Forelimb muscle (tissue), 1 donor: ENCODE results near the gene NADK. TPM values are rescaled to one million over a fixed set of nuclear protein-coding genes. Genes with fewer than 3 reads are reported as not detected.
"Not testable (repeated sequence)": the region's sequence is repeated elsewhere in the genome, so short reads cannot be mapped to it uniquely, and the experiment has no call there.

Experiments
- DNase-seq: peaks from one replicate; pipeline ENCODE4 v3.0.0-alpha.2; 2013; ENCODE audit warnings: low read depth
- polyA plus RNA-seq: library from polyadenylated mRNA; unstranded; fragments of 120-200 nt; gene quantifications from one replicate; pipeline ENCODE4 v1.2.1, GENCODE V29; 2013; ENCODE audit not compliant: insufficient read length

NADK gene
- polyA plus RNA-seq, 1 donor: 29.7 TPM

DNA sequence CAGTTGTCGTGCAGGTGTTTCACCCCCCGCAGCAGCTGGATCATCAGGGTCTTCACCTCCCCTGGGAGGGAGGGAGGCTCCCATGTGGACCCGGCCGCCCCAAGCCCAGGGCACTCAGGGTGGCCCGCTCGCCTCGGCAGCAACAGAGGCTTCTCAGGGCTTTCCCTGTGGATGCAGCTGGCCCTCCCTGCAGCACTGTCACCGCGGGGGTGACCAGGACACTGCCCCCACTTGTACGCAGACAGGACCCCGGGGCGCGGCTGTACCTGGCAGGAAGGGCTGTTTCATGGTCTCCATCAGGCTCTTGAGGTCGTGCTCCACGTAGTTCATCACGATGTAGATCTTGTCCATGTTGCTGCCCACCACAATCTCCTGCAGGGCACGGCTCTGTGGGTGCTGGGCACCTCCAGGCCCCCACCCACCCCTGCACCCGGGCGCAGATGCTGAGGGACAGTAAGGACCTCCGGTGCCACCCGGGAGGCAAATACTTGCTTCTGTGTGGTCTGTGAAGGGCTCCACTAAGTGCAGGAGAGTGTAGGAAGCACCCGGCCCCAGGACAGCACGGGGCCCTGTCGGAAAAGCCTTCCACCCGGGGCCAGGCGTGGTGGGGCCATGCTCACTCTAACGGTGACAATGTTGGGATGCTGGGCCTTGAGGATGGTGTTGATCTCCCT lies 73.8 kb downstream of the NADK start:
- not testable (repeated sequence) for DNase-seq

DNA sequence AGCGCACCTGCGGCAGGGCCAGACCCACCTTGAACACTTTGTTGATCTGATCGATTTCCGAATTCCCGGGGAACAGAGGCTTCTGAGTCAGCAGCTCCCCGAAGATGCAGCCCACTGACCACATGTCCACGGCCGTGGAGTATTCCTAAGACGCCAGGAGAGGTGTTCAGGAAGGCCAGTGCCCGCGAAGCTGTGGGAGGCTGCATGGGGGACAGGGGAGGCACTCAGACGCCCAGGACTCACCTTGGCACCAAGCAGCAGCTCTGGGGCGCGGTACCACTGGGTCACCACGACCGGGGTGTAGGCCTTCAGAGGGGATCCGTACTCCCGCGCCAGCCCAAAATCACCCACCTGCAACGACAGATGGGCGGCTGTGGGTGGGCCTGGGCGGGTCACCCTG lies 74.5 kb downstream of the NADK start:
- no peak for DNase-seq

- DNase-seq: not testable (repeated sequence)
These were observed 75.8 kb downstream of the NADK start for GRCh38 chr1:1702506-1702905.

Other genes with a start within 250 kb of the NADK start
- 4.1 TPM for gene TMEM240, start 237.8 kb downstream of the NADK start, polyA plus RNA-seq
- gene SSU72, start 203.6 kb downstream of the NADK start, polyA plus RNA-seq: 95.9 TPM
- 2.0 TPM for gene FNDC10, start 178.3 kb downstream of the NADK start, polyA plus RNA-seq
- gene MIB2, start 163.0 kb downstream of the NADK start, polyA plus RNA-seq: 78.7 TPM
- 44.9 TPM for gene MMP23B, start 146.3 kb downstream of the NADK start, polyA plus RNA-seq
- 35.3 TPM for gene CDK11B, start 119.5 kb downstream of the NADK start, polyA plus RNA-seq
- 47.2 TPM for gene SLC35E2B, start 85.7 kb downstream of the NADK start, polyA plus RNA-seq
- gene CDK11A, start 54.1 kb downstream of the NADK start, polyA plus RNA-seq: 23.9 TPM
- gene GNB1, start 112.6 kb upstream of the NADK start, polyA plus RNA-seq: 157 TPM
- 281 TPM for gene CALML6, start 136.8 kb upstream of the NADK start, polyA plus RNA-seq
- gene TMEM52, start 140.8 kb upstream of the NADK start, polyA plus RNA-seq: 91.6 TPM
- 0.24 TPM for gene CFAP74, start 225.3 kb upstream of the NADK start, polyA plus RNA-seq
- gene GABRD, start 240.9 kb upstream of the NADK start, polyA plus RNA-seq: 1.0 TPM